ENCODE measurements around the gene NOD1. TPM values are rescaled to one million over a fixed set of nuclear protein-coding genes. Genes with fewer than 3 reads are reported as not detected.

NOD1 gene
- total RNA-seq, 1 donor from 2014 or later, result 9.5 TPM

GRCh38 chr7:30459591-30460245 lies 18.9 kb downstream of the NOD1 start:
- Mint-ChIP-seq H3K27ac (peak overlapping the region; percentile 87), H3K36me3 (no peaks in the 10 kb centered on the region), H3K4me3 (peak overlapping the region; percentile 20)

GRCh38 chr7:30458311-30458710 lies 20.3 kb downstream of the NOD1 start:
- peaks cover 22% of the 10 kb centered on the region for H3K4me1 Mint-ChIP-seq
- H3K36me3 Mint-ChIP-seq, result no peaks in the 10 kb centered on the region
- peak overlapping the region; percentile 35 for H3K27ac Mint-ChIP-seq
- no peaks in the 10 kb centered on the region for H3K27me3 Mint-ChIP-seq (ENCODE audit: low read depth)
- no peak for TF ChIP-seq CTCF (IDR thresholded peaks at IDR 0.05; ENCODE audit: unreplicated experiment)
- DNase-seq (ENCODE audit: low spot score in 2 of 2, unreplicated experiment in 2 of 2), result no peak
- no peaks in the 10 kb centered on the region for H3K9me3 Mint-ChIP-seq
- no peak overlapping the region for H3K4me3 Mint-ChIP-seq

More at GRCh38 chr7:30459591-30460245, 18.9 kb downstream of the NOD1 start:
- Mint-ChIP-seq H3K9me3 (no peaks in the 10 kb centered on the region), H3K4me1 (peaks cover 26% of the 10 kb centered on the region), H3K27me3 (ENCODE audit: low read depth) (no peaks in the 10 kb centered on the region)
- peak in 1 of 2 experiments; percentile 47 for DNase-seq (ENCODE audit: low spot score in 2 of 2, unreplicated experiment in 2 of 2)
- TF ChIP-seq CTCF (IDR thresholded peaks at IDR 0.05; ENCODE audit: unreplicated experiment), result no peak

- H3K27me3 Mint-ChIP-seq (ENCODE audit: low read depth), result no peaks in the 10 kb centered on the region
- no peaks in the 10 kb centered on the region for H3K9me3 Mint-ChIP-seq
- no peak for TF ChIP-seq CTCF (IDR thresholded peaks at IDR 0.05; ENCODE audit: unreplicated experiment)
- no peak overlapping the region for H3K4me3 Mint-ChIP-seq
- peaks cover 4% of the 10 kb centered on the region for H3K4me1 Mint-ChIP-seq
- peaks cover 11% of the 10 kb centered on the region for H3K36me3 Mint-ChIP-seq
- H3K27ac Mint-ChIP-seq, result no peak overlapping the region
- DNase-seq (ENCODE audit: low spot score in 2 of 2, unreplicated experiment in 2 of 2), result no peak
Observed at GRCh38 chr7:30453921-30454320, 24.7 kb downstream of the NOD1 start.

GRCh38 chr7:30453016-30453415 lies 25.6 kb downstream of the NOD1 start:
- no peak for DNase-seq (ENCODE audit: low spot score in 2 of 2, unreplicated experiment in 2 of 2)
- H3K4me1 Mint-ChIP-seq, result no peaks in the 10 kb centered on the region
- no peak overlapping the region for H3K4me3 Mint-ChIP-seq
- no peak overlapping the region for H3K27ac Mint-ChIP-seq
- H3K9me3 Mint-ChIP-seq, result no peaks in the 10 kb centered on the region
- no peak for TF ChIP-seq CTCF (IDR thresholded peaks at IDR 0.05; ENCODE audit: unreplicated experiment)
- H3K27me3 Mint-ChIP-seq (ENCODE audit: low read depth), result no peaks in the 10 kb centered on the region
- H3K36me3 Mint-ChIP-seq, result peaks cover 11% of the 10 kb centered on the region

GRCh38 chr7:30452280-30452930 lies 26.2 kb downstream of the NOD1 start:
- H3K36me3 Mint-ChIP-seq, result peaks cover 11% of the 10 kb centered on the region
- no peak overlapping the region for H3K27ac Mint-ChIP-seq
- no peak overlapping the region for H3K4me3 Mint-ChIP-seq
- no peaks in the 10 kb centered on the region for H3K9me3 Mint-ChIP-seq
- no peaks in the 10 kb centered on the region for H3K4me1 Mint-ChIP-seq
- TF ChIP-seq CTCF (IDR thresholded peaks at IDR 0.05; ENCODE audit: unreplicated experiment), result no peak
- no peak for DNase-seq (ENCODE audit: low spot score in 2 of 2, unreplicated experiment in 2 of 2)
- no peaks in the 10 kb centered on the region for H3K27me3 Mint-ChIP-seq (ENCODE audit: low read depth)

Data from mesothelial cell of epicardium (in vitro differentiated cells).